Right atrium auricular region (tissue), 2 donors: ENCODE results near the gene NUDT4. TPM values are rescaled to one million over a fixed set of nuclear protein-coding genes. Genes with fewer than 3 reads are reported as not detected.

ENCODE experiments used
- DNase-seq: peaks from one replicate; pipeline ENCODE4 v3.0.0-alpha.2; 2019; ENCODE audit warnings: low spot score
- H3K27ac ChIP-seq, 2 donors: fragments of 200-600 bp; sonication (generic); 1 replicate in 1 of 2; 2 replicates in 1 of 2; pipeline ENCODE4 v1.5.1; 2016 to 2019
- H3K27me3 ChIP-seq, 2 donors: fragments of 200-600 bp; sonication (generic); one replicate each; pipeline versions ENCODE4 v1.5.1 to v1.6.0; 2017 to 2019
- H3K36me3 ChIP-seq: fragments of 200-600 bp; sonication (generic); one replicate; pipeline ENCODE4 v1.5.1; 2016
- H3K4me1 ChIP-seq, 2 donors: fragments of 200-600 bp; sonication (generic); one replicate each; pipeline versions ENCODE4 v1.5.1 to v1.6.0; 2017 to 2019
- H3K4me3 ChIP-seq, 2 donors: fragments of 200-600 bp; sonication (generic); 1 replicate in 1 of 2; 2 replicates in 1 of 2; pipeline ENCODE4 v1.5.1; 2017 to 2019; ENCODE audit warnings: mild to moderate bottlenecking in 1 of 2, moderate library complexity in 1 of 2
- H3K9me3 ChIP-seq, 2 donors: fragments of 200-600 bp; sonication (generic); one replicate each; pipeline ENCODE4 v1.5.1; 2019
- total RNA-seq, 2 donors: library from RNA; depleted of rRNA; stranded (reverse); fragments of >200 nt; gene quantifications; one replicate each; pipeline ENCODE4 v1.1.0, GENCODE V29; 2016
- TF ChIP-seq, protein P1 (sequence below), 2 donors: fragments of 200-600 bp; sonication (generic); IDR thresholded peaks; one replicate each; pipeline ENCODE4 v1.5.1; 2019; ENCODE audit warnings: antibody characterized with exemption in 2 of 2

Gene NUDT4
- total RNA-seq, 2 donors from 2014 or later: 103 to 158 TPM

DNA sequence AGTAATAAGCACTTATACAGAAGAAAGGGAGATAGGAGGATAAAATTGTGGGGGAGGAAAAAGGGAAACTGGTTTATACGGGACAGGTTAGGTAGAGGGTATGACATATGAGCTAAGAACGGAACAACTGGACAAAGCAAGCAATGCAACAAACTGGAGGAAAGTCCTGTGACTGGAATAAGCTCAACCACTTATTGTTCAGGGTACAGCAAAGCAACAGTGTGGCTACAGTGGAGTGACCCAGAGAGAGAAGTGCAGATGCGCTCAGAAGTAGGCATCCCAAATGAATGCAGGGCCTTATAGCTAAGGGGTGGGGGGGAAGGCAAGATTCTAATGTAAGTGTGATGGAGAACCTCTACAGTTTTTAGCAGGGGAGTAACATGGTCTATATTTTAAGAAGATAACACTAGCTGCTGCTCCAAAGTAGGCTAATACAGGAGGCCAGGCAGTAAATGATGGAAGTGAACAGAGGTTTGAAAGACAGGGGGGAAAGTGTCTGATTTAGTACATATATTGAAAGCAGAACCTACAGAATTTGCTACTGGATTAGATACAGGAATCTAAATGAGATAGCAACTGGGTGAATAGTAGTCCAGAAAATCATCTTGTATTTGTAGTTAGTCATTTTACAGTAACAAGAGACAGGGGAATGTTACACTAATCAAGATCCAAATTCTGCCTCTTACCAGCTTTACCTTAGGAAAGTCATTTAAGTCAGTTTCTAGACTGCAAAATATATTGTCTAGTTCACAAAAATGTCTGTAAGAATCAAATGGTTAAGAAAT, 60.7 kb downstream of the NUDT4 start:
- Histone ChIP-seq H3K9me3 (no peaks in the 10 kb centered on the region), H3K4me1 (peaks cover 0 to 70% of the 10 kb centered on the region in 2 donors), H3K27me3 (no peaks in the 10 kb centered on the region), H3K27ac (no peak overlapping the region), H3K36me3 (no peaks in the 10 kb centered on the region), H3K4me3 (no peak overlapping the region)
- DNase-seq: no peak
- TF ChIP-seq, protein P1, sequence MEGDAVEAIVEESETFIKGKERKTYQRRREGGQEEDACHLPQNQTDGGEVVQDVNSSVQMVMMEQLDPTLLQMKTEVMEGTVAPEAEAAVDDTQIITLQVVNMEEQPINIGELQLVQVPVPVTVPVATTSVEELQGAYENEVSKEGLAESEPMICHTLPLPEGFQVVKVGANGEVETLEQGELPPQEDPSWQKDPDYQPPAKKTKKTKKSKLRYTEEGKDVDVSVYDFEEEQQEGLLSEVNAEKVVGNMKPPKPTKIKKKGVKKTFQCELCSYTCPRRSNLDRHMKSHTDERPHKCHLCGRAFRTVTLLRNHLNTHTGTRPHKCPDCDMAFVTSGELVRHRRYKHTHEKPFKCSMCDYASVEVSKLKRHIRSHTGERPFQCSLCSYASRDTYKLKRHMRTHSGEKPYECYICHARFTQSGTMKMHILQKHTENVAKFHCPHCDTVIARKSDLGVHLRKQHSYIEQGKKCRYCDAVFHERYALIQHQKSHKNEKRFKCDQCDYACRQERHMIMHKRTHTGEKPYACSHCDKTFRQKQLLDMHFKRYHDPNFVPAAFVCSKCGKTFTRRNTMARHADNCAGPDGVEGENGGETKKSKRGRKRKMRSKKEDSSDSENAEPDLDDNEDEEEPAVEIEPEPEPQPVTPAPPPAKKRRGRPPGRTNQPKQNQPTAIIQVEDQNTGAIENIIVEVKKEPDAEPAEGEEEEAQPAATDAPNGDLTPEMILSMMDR (IDR thresholded peaks at IDR 0.05): no peak

DNA sequence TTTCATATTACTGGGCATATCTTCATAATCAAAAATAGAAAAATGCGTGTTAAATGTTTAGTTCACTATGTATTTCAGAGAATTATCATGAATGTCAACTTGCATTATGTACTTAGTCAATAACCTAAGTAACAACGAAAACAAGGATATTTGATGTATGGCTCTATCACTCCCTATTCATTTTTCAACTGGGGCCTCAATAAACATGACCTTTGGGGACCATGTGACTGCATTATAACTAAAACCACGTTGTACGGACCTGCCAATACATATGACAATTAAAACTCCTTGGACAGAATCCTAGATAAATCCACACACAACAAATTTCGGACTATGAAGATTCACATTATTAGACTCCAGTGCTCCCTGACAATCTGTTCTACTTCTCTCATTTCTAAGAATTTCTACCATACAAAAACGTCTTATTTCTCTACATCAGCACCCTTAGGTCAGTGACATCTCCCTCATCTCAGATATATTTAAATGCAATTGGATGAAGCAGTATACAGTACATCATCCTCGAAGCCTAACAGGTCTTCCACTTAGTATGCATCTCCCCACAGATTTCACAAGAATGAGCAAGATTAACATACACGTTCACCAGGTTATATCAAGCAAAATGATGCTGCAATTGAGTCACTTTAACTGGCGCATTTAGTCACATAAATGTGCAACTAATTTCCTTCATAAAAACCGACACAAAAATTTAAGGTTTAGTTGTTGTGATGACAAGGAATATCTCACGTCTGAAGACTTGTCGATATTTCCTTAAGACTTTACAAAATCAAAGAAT, 62.5 kb downstream of the NUDT4 start:
- H3K27ac ChIP-seq: no peak overlapping the region
- H3K4me1 ChIP-seq: peaks cover 0 to 55% of the 10 kb centered on the region in 2 donors
- H3K9me3 ChIP-seq: no peaks in the 10 kb centered on the region
- no peak for DNase-seq
- H3K27me3 ChIP-seq: no peaks in the 10 kb centered on the region
- TF ChIP-seq, protein P1 (IDR thresholded peaks at IDR 0.05): no peak
- no peaks in the 10 kb centered on the region for H3K36me3 ChIP-seq
- H3K4me3 ChIP-seq: peak overlapping the region; percentile 86 to 100

DNA sequence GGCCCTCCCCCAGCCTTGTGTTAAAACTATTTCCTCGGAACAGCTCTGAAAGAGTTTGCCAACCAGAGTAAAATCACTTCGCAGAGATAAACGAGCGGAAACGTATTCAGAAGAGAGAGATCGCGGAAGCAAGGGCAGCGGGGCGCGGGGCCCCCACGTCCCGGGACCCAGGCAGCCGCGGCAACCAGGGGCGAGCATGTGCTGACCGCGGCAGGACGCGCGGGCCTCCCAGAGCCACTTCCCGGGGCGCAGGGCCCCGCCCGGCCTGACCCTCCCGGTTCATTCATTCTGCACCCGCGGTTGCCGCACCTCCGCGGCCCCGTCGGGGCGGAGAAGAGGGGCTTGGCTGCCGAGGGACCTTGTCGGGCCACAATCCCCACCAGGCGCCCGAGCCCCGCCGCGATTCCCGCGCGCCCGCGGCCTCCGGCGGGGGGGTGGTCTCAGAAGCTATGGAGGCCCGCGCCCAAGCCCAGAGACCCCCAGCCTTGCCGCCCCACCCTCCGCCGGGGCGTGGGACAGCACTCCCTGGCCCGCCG, 63.4 kb downstream of the NUDT4 start:
- H3K27ac ChIP-seq: peak overlapping the region; percentile 93 to 96
- no peaks in the 10 kb centered on the region for H3K9me3 ChIP-seq
- peaks cover 0 to 46% of the 10 kb centered on the region in 2 donors for H3K4me1 ChIP-seq
- DNase-seq: no peak
- peak overlapping the region; percentile 86 to 100 for H3K4me3 ChIP-seq
- no peaks in the 10 kb centered on the region for H3K27me3 ChIP-seq
- H3K36me3 ChIP-seq: no peaks in the 10 kb centered on the region
- TF ChIP-seq, protein P1 (IDR thresholded peaks at IDR 0.05): no peak

DNA sequence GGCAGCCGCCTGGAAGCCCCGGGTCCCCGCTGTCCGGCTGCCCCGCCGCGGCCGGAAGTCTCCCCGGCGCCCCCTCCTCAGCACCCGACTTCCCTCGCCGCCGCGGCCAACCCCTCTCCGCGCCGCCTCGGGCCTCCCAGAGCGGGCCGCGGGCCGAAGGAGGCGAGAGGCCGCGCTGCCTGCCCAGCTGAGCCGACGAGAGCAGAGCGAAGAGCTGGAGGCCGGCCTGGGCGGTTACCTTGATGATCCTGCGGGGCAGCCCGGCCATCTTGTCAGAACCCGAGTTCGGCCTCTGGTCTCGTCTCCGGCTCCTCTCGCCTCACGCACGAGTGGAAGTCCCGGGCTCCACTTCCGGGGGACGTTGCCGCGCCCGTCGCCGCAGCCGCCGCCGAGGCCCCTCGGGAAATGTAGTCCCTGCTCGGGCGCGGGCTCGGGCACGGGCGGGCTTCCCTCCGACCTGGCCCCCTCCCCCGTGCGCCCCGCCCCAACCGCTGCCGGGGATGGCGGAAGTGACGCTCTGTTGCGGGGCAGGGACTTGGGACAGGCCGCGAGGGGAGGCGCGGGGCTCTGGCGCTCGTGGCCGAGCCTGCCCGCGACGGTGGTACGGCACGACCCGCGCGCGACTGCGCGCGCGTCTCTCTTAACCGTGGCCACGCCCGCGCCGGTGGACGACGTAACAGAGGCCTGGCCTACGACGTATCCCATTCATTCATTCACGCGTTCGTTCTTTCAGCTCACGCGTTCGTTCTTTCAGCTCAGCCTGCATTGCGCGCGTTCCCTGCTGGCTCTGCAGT, 64.1 kb downstream of the NUDT4 start, which contains the start of gene UBE2N:
Gene UBE2N, minus strand, starts transcription at position 331 of the 794 bp plus-strand sequence. Its CDS starts 63 bp downstream, at position 268.
- DNase-seq: peak; percentile 96
- TF ChIP-seq, protein P1 (IDR thresholded peaks at IDR 0.05): no peak
- no peaks in the 10 kb centered on the region for H3K9me3 ChIP-seq
- H3K4me3 ChIP-seq: peak within 1 kb of the TSS; percentile 86 to 100
- peak within 1 kb of the TSS; percentile 93 to 96 for H3K27ac ChIP-seq
- H3K36me3 ChIP-seq: no peaks in the 10 kb centered on the region
- peaks cover 0 to 45% of the 10 kb centered on the region in 2 donors for H3K4me1 ChIP-seq
- no peaks in the 10 kb centered on the region for H3K27me3 ChIP-seq
